ENCODE results near the gene SQOR.

GRCh38 chr15:45667002-45667401 is 32.2 kb downstream of the SQOR start:
- TF ChIP-seq EZH2phosphoT487 (IDR thresholded peaks at IDR 0.05; ENCODE audit: insufficient read depth, low read depth), result no peak
- no peak for TF ChIP-seq EZH2 (IDR thresholded peaks at IDR 0.05; ENCODE audit: insufficient read depth, poor library complexity, severe bottlenecking)

Data from GM23248 (cell line).